ENCODE data around the gene CABCOCO1.

DNA sequence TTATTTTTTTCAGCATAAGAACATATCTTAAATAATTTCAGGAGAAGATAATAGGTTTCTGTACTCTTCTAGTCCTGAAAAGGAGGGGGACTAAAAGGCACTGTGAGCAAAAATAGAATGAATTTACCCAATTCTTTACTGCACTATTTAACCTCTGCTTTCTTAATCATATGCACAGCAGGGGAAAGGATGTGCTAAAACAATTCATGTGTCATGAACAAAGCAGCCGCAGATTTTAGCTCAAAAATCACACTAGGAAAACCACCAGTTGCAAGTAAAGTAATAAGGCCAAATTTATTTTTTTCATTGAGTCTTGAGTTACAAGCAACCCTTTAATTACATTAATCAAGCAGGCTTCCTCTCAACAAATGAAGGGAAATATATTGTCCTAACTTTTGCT, 80.1 kb downstream of the CABCOCO1 start:
- TF ChIP-seq, protein P1, sequence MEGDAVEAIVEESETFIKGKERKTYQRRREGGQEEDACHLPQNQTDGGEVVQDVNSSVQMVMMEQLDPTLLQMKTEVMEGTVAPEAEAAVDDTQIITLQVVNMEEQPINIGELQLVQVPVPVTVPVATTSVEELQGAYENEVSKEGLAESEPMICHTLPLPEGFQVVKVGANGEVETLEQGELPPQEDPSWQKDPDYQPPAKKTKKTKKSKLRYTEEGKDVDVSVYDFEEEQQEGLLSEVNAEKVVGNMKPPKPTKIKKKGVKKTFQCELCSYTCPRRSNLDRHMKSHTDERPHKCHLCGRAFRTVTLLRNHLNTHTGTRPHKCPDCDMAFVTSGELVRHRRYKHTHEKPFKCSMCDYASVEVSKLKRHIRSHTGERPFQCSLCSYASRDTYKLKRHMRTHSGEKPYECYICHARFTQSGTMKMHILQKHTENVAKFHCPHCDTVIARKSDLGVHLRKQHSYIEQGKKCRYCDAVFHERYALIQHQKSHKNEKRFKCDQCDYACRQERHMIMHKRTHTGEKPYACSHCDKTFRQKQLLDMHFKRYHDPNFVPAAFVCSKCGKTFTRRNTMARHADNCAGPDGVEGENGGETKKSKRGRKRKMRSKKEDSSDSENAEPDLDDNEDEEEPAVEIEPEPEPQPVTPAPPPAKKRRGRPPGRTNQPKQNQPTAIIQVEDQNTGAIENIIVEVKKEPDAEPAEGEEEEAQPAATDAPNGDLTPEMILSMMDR (optimal IDR thresholded peaks at IDR 0.05 in 1 of 3, IDR thresholded peaks at IDR 0.05 in 1 of 3, conservative IDR thresholded peaks at IDR 0.05 in 1 of 3; ENCODE audit: extremely low read depth in 1 of 3, insufficient read depth in 2 of 3, low read length in 3 of 3), result no peak
- TF ChIP-seq EZH2 (IDR thresholded peaks at IDR 0.05; ENCODE audit: low read length), result no peak
